HL-60 (cell line): Measurements from ENCODE around the gene GJB5.

Experiments
- DNase-seq, 2 experiments: peaks; one replicate each; pipeline ENCODE4 v3.0.0-alpha.2; 2010 to 2020; ENCODE audit warnings: low read depth in 1 of 2, low spot score in 1 of 2
- H3K27ac ChIP-seq: fragments of 250-450 bp; sonication (Bioruptor Pico); replicated peaks from 2 replicates; pipeline ENCODE4 v1.5.1; 2020; ENCODE audit warnings: mild to moderate bottlenecking, moderate library complexity
- H3K27me3 ChIP-seq: fragments of 250-450 bp; sonication (Bioruptor Pico); 2 replicates; pipeline ENCODE4 v1.5.1; 2021; ENCODE audit warnings: mild to moderate bottlenecking, moderate library complexity; ENCODE audit not compliant: insufficient read depth, poor library complexity, severe bottlenecking
- H3K4me3 ChIP-seq: replicated peaks from 2 replicates; pipeline ENCODE4 v1.5.1; 2011; ENCODE audit warnings: mild to moderate bottlenecking, control low read depth, low read length; ENCODE audit not compliant: insufficient read depth
- CTCF ChIP-seq: IDR thresholded peaks from one replicate; pipeline ENCODE4 v1.5.1; 2011; ENCODE audit warnings: low read length, control low read depth, inconsistent platforms; ENCODE audit not compliant: insufficient read depth
- GABPA ChIP-seq: IDR thresholded peaks from 2 replicates; pipeline ENCODE4 v1.6.1; 2012; ENCODE audit warnings: low read depth
- POLR2AphosphoS5 ChIP-seq: IDR thresholded peaks from 2 replicates; pipeline ENCODE4 v1.6.1; 2012; ENCODE audit warnings: low read depth
- REST ChIP-seq: IDR thresholded peaks from 2 replicates; pipeline ENCODE4 v1.6.1; 2012; ENCODE audit warnings: low read depth; ENCODE audit not compliant: insufficient replicate concordance
- SPI1 ChIP-seq: IDR thresholded peaks from 2 replicates; pipeline ENCODE4 v1.6.1; 2012; ENCODE audit warnings: low read depth, mild to moderate bottlenecking, borderline replicate concordance

The GJB5 gene

GRCh38 chr1:34761176-34761761 lies 6.4 kb downstream of the GJB5 start:
- TF ChIP-seq POLR2AphosphoS5, result no peak
- TF ChIP-seq REST, result no peak
- TF ChIP-seq CTCF, result no peak
- no peak for TF ChIP-seq SPI1
- TF ChIP-seq GABPA, result no peak
- no peak for DNase-seq
- Histone ChIP-seq H3K27ac (no peak overlapping the region), H3K4me3 (no peak overlapping the region), H3K27me3 (no peaks in the 10 kb centered on the region)

GRCh38 chr1:34761776-34762307 lies 7.0 kb downstream of the GJB5 start:
- Histone ChIP-seq H3K27me3 (no peaks in the 10 kb centered on the region), H3K27ac (no peak overlapping the region)
- no peak for TF ChIP-seq GABPA

DNA sequence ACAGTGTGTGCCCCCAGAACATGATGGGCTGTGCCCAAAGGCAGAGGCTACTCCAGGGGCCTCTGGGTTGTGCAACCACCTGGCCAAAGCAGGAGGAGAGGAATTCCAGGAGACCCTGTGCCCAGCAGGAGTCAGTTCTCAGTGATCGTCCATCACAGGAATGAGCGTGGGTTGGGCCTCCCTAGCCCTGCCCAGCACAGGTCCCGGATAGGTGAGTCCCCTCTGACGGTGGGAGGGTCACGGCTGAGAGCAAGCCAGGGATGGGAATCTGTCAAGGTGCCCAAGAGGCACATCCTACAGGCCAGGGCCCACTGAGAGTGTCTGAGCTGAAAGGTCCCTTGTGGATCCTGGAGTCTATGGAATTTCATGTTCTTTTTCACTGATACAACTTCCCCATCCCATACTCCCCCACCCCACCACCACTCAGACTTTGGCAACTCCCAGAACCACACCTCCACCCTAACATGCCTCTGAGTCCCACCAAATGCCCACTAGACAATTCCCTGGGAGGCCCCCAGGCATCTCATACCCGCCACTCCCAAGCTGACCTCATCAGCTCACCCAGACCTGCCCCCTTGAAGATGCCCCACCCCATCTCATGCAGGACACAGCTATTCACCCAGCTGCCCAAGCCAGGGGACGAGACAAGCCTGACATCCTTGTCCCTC lies 7.8 kb downstream of the GJB5 start:
- Histone ChIP-seq H3K27ac (no peak overlapping the region), H3K4me3 (no peak overlapping the region), H3K27me3 (no peaks in the 10 kb centered on the region)
- DNase-seq, result no peak
- TF ChIP-seq REST (no peak), SPI1 (no peak), GABPA (no peak), POLR2AphosphoS5 (no peak), CTCF (no peak)

More at GRCh38 chr1:34761776-34762307, 7.0 kb downstream of the GJB5 start:
- no peak overlapping the region for H3K4me3 ChIP-seq
- no peak for DNase-seq

DNA sequence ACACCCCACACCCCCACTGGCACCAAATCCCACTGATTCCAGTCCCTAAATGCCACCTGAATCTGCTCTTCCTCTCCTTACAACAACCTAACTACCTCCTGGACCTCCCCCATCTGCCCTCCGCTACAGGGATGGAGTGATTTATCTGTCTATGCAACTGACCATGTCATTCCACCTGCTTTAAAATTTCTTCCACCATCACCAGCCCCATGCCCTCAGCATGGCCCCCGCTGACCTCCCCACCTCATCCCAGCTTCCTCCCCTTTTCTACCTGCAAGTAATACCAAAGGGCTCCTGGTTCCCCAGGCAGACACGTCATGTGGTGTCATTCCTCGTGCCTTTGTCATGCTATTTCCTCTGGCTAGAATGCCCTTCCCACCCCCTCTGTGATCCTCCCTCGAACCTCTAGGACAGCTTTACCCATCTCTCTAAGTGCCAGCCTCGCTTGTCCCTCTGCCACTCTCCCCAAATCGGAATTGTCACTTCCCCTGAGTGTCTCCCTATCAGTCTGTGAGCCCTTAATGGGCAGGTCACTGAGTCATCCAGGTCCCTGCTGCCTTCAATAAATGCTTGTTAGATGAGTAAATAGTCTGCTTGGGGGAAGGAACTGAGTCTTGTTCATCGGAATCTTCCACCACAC lies 8.4 kb downstream of the GJB5 start:
- Histone ChIP-seq H3K27me3 (no peaks in the 10 kb centered on the region), H3K4me3 (no peak overlapping the region), H3K27ac (no peak overlapping the region)
- DNase-seq, result no peak
- TF ChIP-seq SPI1 (no peak), REST (no peak), GABPA (no peak), CTCF (no peak), POLR2AphosphoS5 (no peak)
